ENCODE data around the gene PRSS16.

DNA sequence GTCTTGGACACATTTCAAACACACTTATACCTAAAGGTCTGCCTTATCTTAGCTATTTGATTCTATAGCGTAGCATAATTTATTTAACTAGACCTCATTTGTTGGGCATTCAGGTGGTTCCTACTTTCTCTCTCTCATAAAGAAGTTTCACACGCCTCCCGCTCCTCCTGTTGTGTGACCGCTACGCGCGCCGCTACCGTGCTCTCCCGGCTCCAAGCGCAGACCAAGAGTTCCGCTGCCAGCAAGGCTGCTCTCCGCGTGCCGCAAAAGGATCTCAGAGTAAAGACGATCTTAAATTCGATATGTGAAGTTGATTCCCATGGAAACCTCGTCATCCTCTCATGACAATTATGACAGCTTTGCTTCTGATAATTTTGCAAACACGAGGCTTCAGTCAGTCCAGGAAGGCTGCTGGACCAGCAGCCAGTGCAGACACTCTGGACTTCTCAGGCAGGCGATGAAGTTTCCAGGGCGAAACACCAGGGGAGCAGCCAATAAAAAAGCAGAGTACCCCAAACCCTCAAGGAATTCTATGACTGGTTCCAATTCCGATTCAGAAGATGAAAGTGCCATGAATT, 20.4 kb downstream of the PRSS16 start:
- TF ChIP-seq CREB1 (CRISPR knock-in tag; IDR thresholded peaks at IDR 0.05; ENCODE audit: low read depth) (no peak), EZH2phosphoT487 (IDR thresholded peaks at IDR 0.05; ENCODE audit: unreplicated experiment) (no peak), JUNB (IDR thresholded peaks at IDR 0.05; ENCODE audit: unreplicated experiment) (no peak), POLR2AphosphoS5 (IDR thresholded peaks at IDR 0.05; ENCODE audit: low read depth) (no peak)
- TF ChIP-seq, protein P1, sequence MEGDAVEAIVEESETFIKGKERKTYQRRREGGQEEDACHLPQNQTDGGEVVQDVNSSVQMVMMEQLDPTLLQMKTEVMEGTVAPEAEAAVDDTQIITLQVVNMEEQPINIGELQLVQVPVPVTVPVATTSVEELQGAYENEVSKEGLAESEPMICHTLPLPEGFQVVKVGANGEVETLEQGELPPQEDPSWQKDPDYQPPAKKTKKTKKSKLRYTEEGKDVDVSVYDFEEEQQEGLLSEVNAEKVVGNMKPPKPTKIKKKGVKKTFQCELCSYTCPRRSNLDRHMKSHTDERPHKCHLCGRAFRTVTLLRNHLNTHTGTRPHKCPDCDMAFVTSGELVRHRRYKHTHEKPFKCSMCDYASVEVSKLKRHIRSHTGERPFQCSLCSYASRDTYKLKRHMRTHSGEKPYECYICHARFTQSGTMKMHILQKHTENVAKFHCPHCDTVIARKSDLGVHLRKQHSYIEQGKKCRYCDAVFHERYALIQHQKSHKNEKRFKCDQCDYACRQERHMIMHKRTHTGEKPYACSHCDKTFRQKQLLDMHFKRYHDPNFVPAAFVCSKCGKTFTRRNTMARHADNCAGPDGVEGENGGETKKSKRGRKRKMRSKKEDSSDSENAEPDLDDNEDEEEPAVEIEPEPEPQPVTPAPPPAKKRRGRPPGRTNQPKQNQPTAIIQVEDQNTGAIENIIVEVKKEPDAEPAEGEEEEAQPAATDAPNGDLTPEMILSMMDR (conservative IDR thresholded peaks at IDR 0.05; ENCODE audit: low read depth in 2 of 2) = no peak
